ENCODE measurements around the gene HDAC4.

Gene HDAC4

GRCh38 chr2:239279508-239280295, 121.1 kb downstream of the HDAC4 start:
- DNase-seq, result no peak

GRCh38 chr2:239278941-239279365, 121.9 kb downstream of the HDAC4 start:
- no peak for DNase-seq

GRCh38 chr2:239278361-239278760, 122.5 kb downstream of the HDAC4 start:
- DNase-seq, result no peak

- no peak for DNase-seq
Measured at GRCh38 chr2:239277401-239278085, 123.3 kb downstream of the HDAC4 start.

GRCh38 chr2:239276851-239277250, 124.0 kb downstream of the HDAC4 start:
- no peak for DNase-seq

GRCh38 chr2:239275847-239276831, 124.7 kb downstream of the HDAC4 start:
- DNase-seq, result peak; percentile 52 to 54

- DNase-seq, result no peak
Measured at GRCh38 chr2:239275044-239275685, 125.7 kb downstream of the HDAC4 start.

GRCh38 chr2:239274391-239275043, 126.3 kb downstream of the HDAC4 start:
- no peak for DNase-seq

- no peak for DNase-seq
Measured at GRCh38 chr2:239273280-239274234, 127.3 kb downstream of the HDAC4 start.

- DNase-seq, result no peak
Measured at GRCh38 chr2:239272626-239273025, 128.2 kb downstream of the HDAC4 start.

GRCh38 chr2:239271882-239272281, 128.9 kb downstream of the HDAC4 start:
- DNase-seq, result no peak

GRCh38 chr2:239271471-239271870, 129.3 kb downstream of the HDAC4 start:
- DNase-seq, result no peak

GRCh38 chr2:239269916-239270315, 130.9 kb downstream of the HDAC4 start:
- no peak for DNase-seq

GRCh38 chr2:239269173-239269885, 131.5 kb downstream of the HDAC4 start:
- no peak for DNase-seq

- DNase-seq, result no peak
Measured at GRCh38 chr2:239268549-239268948, 132.3 kb downstream of the HDAC4 start.

GRCh38 chr2:239268082-239268481, 132.7 kb downstream of the HDAC4 start:
- DNase-seq, result peak in 1 of 2 donors; percentile 26

GRCh38 chr2:239267288-239267951, 133.4 kb downstream of the HDAC4 start:
- peak in 1 of 2 donors; percentile 46 for DNase-seq

- no peak for DNase-seq
Measured at GRCh38 chr2:239266779-239267287, 134.0 kb downstream of the HDAC4 start.

- no peak for DNase-seq
Measured at GRCh38 chr2:239266434-239266766, 134.4 kb downstream of the HDAC4 start.

Measured in hippocampal formation (tissue), 2 donors.